Thyroid gland (tissue), 4 donors: ENCODE results near the gene CAMTA1.

Experiments
- CTCF ChIP-seq, 6 experiments: fragments of 200-600 bp in 3 of 6; fragments of 450-650 bp in 3 of 6; sonication (generic) in 3 of 6; IDR thresholded peaks; one replicate each; pipeline ENCODE4 v1.5.1; 2016 to 2019; ENCODE audit warnings: antibody characterized with exemption in 6 of 6, mild to moderate bottlenecking in 2 of 6, inconsistent platforms in 1 of 6, moderate library complexity in 1 of 6
- POLR2A ChIP-seq, 2 donors: fragments of 450-650 bp; IDR thresholded peaks; one replicate each; pipeline ENCODE4 v1.6.1; 2017; ENCODE audit warnings: antibody characterized with exemption in 2 of 2, mild to moderate bottlenecking in 2 of 2, moderate library complexity in 1 of 2

DNA sequence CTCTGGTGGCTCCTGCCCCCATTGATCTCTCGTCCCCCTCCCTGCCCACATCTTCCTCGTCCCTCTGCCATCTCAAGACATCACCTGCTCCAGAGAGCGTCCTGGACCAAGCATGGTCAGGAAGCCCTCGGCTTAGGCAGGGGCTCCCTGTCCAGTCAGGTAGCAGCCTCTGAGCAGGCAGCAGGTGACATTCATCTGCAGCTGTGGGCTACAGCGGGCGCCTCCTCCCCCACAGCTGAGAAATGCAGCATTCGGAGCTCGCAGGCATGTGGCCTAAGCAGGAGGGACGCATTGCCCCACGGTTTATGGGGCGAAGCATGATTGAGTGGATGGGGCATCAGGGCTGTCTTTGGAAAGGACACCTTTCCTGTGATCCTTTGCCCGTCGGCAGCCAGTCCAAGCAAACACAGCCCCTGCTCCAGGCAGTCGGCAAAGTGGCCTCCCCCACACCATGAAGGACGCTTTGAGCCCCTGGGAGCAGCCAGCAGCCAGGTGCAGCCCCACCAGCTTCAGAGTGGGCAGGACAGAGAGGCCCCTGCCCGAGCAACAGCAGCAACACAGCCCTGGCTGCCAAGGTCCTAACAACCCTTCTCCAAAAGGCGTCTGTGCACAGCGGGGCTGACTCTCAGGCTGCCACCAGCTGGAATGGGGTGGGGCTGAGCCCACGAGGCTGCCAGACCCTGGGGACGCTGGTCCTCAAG lies 751.8 kb downstream of the CAMTA1 start:
- TF ChIP-seq CTCF (IDR thresholded peaks at IDR 0.05) (no peak), POLR2A (IDR thresholded peaks at IDR 0.05) (no peak)
